Kidney (tissue), 14 donors: Measurements from ENCODE around the gene JOSD2. TPM values are rescaled to one million over a fixed set of nuclear protein-coding genes. Genes with fewer than 3 reads are reported as not detected.
A peak's percentile ranks its signal among the peaks of the same experiment; 100 is the strongest.

Source experiments
- DNase-seq, 5 donors: peaks; one replicate each; pipeline ENCODE4 v3.0.0-alpha.2; 2013 to 2020
- FAIRE-seq: peaks from 2 replicates; lab custom pipeline; 2012; peaks lifted over from hg19 to GRCh38; lab: Jason Lieb, UNC
- H3K27ac ChIP-seq, 2 donors: one replicate each; pipeline ENCODE4 v1.7.0; 2013; ENCODE audit warnings: low read depth in 2 of 2, low read length in 2 of 2, inconsistent platforms in 1 of 2
- H3K27me3 ChIP-seq: one replicate; pipeline ENCODE4 v1.7.1; 2013; ENCODE audit warnings: low read length, inconsistent platforms; ENCODE audit not compliant: control insufficient read depth, insufficient read depth
- H3K36me3 ChIP-seq, 3 donors: one replicate each; pipeline versions ENCODE4 v1.7.0 to v1.7.1; 2013; ENCODE audit warnings: low read length in 3 of 3, control low read depth in 1 of 3, inconsistent platforms in 1 of 3; ENCODE audit not compliant: insufficient read depth in 3 of 3, control insufficient read depth in 2 of 3
- H3K4me1 ChIP-seq, 3 donors: one replicate each; pipeline versions ENCODE4 v1.7.0 to v1.7.1; 2013; ENCODE audit warnings: low read length in 3 of 3, inconsistent platforms in 1 of 3, low read depth in 1 of 3; ENCODE audit not compliant: control insufficient read depth in 2 of 3, insufficient read depth in 2 of 3
- H3K4me3 ChIP-seq, 3 donors: one replicate each; pipeline versions ENCODE4 v1.7.0 to v1.8.1; 2013; ENCODE audit warnings: low read length in 3 of 3, control low read depth in 1 of 3, inconsistent platforms in 1 of 3
- H3K9ac ChIP-seq, 3 donors: one replicate each; pipeline versions ENCODE4 v1.7.0 to v1.7.1; 2013; ENCODE audit warnings: low read length in 3 of 3, control low read depth in 1 of 3, inconsistent platforms in 1 of 3
- H3K9me3 ChIP-seq, 3 donors: one replicate each; pipeline versions ENCODE4 v1.7.0 to v1.7.1; 2013; ENCODE audit warnings: low read length in 3 of 3, control low read depth in 1 of 3, inconsistent platforms in 1 of 3; ENCODE audit not compliant: control insufficient read depth in 2 of 3, insufficient read depth in 1 of 3
- CTCF ChIP-seq: IDR thresholded peaks from 3 replicates; pipeline ENCODE4 v1.5.1; 2012; ENCODE audit warnings: mild to moderate bottlenecking, moderate library complexity, borderline replicate concordance; ENCODE audit not compliant: insufficient read depth; ENCODE audit errors: extremely low read depth
- intact Hi-C: fragments of 100-400 bp; cut with DNase I; formaldehyde crosslinking; loops from one replicate; pipeline ENCODE4 v1.11.1; 2022
- polyA plus RNA-seq: library from polyadenylated mRNA; stranded (reverse); fragments of 350-450 nt; fragmentation: Illumina TruSeq; extraction: RNeasy Lipid Tissue Mini Kit (QIAGEN cat#74804); gene quantifications from one replicate; pipeline ENCODE4 v1.2.3, GENCODE V29; 2014; ENCODE audit warnings: low read depth, low replicate concordance; ENCODE audit not compliant: insufficient read depth
- total RNA-seq: library from RNA; stranded (reverse); fragmentation: NEBNext Ultra II Directional; extraction: Animal tissue kit (Norgen Biotek cat#: 25700); gene quantifications from one replicate; pipeline ENCODE4 v1.2.1, GENCODE V29; 2021
- donor health status: control.
- donor health status: control.
- donor health status: control.
- donor health status: control.
- donor health status: control.
- donor health status: DM: yes; HTN: yes; CAD: no.
- donor health status: Normal renal cell carcinoma (clear cell type).

JOSD2 gene
- total and polyA plus RNA-seq, 2 donors from 2014 or later = 31.7 to 73.7 TPM

GRCh38 chr19:50516456-50516855, 5.5 kb upstream of the JOSD2 start:
- no peaks in the 10 kb centered on the region for H3K27me3 ChIP-seq
- H3K36me3 ChIP-seq = no peaks in the 10 kb centered on the region
- H3K9ac ChIP-seq = no peak overlapping the region
- no peak overlapping the region for H3K4me3 ChIP-seq
- no peak for TF ChIP-seq CTCF
- H3K27ac ChIP-seq = no peak overlapping the region
- DNase-seq (peak in 1 of 5 donors; percentile 51), FAIRE-seq (no peak)
- H3K9me3 ChIP-seq = no peaks in the 10 kb centered on the region
- intact Hi-C loops = no loop called here
- peaks cover 0 to 2% (median 0%) of the 10 kb centered on the region in 3 donors for H3K4me1 ChIP-seq

- Histone ChIP-seq H3K36me3 (no peaks in the 10 kb centered on the region), H3K4me1 (peaks cover 0 to 8% (median 4%) of the 10 kb centered on the region in 3 donors), H3K27me3 (no peaks in the 10 kb centered on the region), H3K9ac (no peak overlapping the region), H3K9me3 (no peaks in the 10 kb centered on the region), H3K4me3 (no peak overlapping the region), H3K27ac (no peak overlapping the region)
- intact Hi-C loops = no loop called here
- no peak for TF ChIP-seq CTCF
- DNase-seq = peak in 1 of 5 donors; percentile 57
- FAIRE-seq = no peak
Measured at GRCh38 chr19:50515168-50515561, 4.2 kb upstream of the JOSD2 start.

DNA sequence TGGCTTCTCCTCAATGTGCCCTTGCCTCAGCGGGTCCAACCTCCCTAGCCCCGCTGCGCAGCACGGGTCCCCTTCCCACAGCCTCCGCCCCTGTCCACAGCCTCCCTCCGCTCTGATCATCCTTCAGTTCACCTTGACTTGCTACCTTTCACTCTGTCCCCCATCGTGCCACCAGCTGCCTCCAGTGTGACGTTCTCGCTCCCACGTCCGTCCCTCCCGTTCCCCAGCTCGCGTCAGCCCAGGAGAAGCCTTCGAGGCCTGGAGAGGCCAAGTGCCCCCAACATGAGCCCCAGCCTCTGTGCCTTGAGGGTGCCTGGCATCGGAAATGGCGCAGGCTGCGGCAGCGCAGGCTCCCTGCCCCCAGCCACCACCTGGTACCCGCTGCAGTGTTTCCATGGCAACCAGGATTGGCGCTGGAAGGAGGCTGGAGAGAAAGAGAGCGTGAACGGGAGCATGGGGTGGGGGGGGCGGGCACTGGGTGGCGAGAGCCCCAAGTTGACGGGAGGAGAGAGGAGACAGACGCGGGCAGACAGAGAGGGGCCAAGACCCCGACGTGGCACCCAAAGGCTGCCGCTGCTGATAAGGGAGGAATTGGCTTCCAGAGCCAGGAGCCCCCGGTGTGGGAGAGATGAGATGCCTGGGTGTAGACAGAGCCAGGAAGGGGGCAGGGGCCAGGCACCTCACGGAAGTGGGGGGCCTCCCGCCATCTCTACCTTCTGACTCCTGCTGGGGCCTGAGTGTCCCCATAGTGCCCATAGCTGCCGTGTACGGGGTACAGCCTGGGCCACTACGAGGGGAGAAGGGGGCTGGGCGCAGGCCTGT, 3.6 kb upstream of the JOSD2 start:
- FAIRE-seq (no peak), DNase-seq (peak in 2 of 5 donors; percentile 69 to 71)
- H3K4me3 ChIP-seq = no peak overlapping the region
- peaks cover 0 to 9% (median 6%) of the 10 kb centered on the region in 3 donors for H3K4me1 ChIP-seq
- no peak overlapping the region for H3K9ac ChIP-seq
- no peaks in the 10 kb centered on the region for H3K27me3 ChIP-seq
- H3K36me3 ChIP-seq = no peaks in the 10 kb centered on the region
- H3K27ac ChIP-seq = no peak overlapping the region
- no peak for TF ChIP-seq CTCF
- intact Hi-C loops = no loop called here
- H3K9me3 ChIP-seq = no peaks in the 10 kb centered on the region
